OCI-LY3 (cell line): ENCODE data around the gene MZT1.

Experiments
- EZH2phosphoT487 ChIP-seq: fragments of 200-600 bp; shearing (Covaris generic); IDR thresholded peaks from 2 replicates; pipeline ENCODE4 v1.6.1; 2018; ENCODE audit warnings: antibody characterized with exemption, mixed run types, low read depth
- TF ChIP-seq, protein P1 (sequence below): fragments of 200-600, 300-600 bp; sonication (generic); IDR thresholded peaks from 2 replicates; pipeline ENCODE4 v1.5.1; 2014; ENCODE audit warnings: antibody characterized with exemption, low read length, low read depth

- TF ChIP-seq, protein P1, sequence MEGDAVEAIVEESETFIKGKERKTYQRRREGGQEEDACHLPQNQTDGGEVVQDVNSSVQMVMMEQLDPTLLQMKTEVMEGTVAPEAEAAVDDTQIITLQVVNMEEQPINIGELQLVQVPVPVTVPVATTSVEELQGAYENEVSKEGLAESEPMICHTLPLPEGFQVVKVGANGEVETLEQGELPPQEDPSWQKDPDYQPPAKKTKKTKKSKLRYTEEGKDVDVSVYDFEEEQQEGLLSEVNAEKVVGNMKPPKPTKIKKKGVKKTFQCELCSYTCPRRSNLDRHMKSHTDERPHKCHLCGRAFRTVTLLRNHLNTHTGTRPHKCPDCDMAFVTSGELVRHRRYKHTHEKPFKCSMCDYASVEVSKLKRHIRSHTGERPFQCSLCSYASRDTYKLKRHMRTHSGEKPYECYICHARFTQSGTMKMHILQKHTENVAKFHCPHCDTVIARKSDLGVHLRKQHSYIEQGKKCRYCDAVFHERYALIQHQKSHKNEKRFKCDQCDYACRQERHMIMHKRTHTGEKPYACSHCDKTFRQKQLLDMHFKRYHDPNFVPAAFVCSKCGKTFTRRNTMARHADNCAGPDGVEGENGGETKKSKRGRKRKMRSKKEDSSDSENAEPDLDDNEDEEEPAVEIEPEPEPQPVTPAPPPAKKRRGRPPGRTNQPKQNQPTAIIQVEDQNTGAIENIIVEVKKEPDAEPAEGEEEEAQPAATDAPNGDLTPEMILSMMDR: no peak
- no peak for TF ChIP-seq EZH2phosphoT487
Observed at GRCh38 chr13:72757792-72758535, 30.5 kb upstream of the MZT1 start.
